GM19043 (cell line): ENCODE data around the gene CTTN.

ENCODE experiments used
- ATAC-seq: cut with Tn5 transposase; IDR thresholded peaks from one replicate; pipeline ENCODE4 v1.9.1; 2021; ENCODE audit warnings: low read depth; ENCODE audit not compliant: unreplicated experiment

Gene CTTN

DNA sequence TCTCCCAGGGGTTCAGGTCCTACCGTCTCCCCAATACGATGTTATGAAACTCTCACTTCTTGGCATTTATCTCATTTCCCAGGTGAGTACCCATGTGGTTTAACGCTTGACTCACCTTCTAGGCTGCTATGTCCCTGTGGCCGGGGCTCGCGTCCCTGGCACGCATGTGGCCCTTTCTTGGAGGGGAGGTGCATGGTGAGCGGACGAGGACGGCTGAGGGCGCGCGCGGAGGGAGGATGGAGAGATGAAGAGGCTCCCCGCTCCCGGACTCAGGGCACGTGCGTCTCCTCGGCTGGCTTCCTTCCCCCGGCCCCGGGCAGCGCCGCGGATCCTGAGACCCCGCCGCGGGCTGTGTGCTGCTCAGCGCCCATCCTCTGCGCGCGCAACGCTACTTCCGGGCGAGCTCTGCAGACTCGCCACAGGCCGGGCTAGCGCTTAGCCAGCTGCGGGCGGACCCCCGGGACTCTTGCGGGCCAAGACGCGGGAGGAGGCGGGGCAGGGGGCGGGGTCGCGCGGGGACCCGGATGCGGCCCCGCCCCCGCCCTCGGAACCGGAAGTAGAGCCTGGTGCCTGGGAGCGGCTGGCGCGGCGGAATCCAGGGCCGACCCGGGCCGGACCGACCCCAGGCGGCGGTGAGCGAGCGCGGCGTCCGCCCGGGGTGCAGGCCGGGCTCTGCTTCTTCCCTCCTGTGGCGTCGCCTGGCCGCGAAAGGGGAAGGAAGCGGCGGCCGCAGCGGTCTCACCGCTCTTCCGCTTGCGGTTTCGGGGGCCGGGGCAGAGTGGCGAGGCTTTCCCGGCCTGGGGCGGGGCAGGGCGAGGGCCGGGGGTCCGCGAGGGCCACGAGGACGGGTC, at the start of gene CTTN:
CTTN (plus strand) TSS at position 547 of the 851 bp plus-strand sequence. CDS start 8,769 bp downstream, outside the sequence.
- no peak for ATAC-seq

DNA sequence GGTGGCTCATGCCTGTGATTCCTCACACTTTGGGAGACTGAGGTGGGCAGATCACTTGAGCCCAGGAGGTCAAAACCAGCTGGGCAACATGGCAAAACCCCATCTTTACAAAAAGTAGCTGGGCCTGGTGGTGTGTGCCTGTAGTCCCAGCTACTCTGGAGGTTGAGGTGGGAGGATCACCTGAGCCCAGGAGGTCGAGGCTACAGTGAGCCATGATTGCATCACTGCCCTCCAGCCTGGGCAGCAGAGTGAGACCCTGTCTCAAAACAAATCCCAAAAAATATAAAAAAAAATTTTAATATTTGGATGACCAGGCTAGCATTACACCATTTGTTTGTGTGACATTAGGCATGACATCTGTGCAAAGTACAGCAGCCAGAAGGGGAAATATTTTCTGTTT, 49.7 kb upstream of the CTTN start:
- ATAC-seq = no peak

DNA sequence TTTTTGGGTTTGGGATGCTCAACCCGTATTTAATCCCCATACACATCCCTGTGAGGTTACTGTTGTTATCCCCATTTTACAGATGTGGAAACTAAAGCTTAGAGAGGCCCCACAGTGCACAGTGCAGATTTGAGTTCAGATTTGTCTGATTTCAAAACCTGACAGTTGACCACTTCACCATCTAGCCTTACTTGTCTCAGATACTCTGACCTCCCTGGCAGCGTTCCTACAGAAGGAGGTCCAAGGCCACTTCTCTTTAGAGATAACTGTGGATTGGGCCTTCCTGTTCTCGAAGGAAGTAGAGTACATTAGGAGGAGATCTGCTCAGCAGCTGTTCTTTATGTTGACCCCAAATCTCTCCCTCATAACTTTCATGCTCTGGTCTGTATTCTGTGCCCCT, 46.7 kb upstream of the CTTN start:
- no peak for ATAC-seq

DNA sequence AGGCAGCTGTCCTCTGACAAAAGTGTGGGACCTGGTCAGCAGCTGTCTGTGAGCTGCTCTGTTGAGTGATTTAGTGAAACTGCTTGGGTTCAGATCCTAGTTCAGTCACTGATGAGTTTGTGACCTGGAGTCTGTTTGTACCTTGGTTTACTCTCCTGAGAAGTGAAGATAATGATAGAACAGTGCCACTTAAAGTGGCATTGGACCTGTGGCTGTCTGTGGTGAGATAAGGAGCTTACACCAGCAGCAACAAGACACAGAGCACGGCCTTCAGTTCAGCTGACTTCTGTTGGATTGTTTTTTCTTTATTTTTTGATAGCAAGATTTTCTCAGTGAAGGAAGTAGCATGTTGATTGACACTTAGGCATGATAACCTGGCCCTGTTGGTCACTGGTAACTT, 46.2 kb upstream of the CTTN start:
- no peak for ATAC-seq

DNA sequence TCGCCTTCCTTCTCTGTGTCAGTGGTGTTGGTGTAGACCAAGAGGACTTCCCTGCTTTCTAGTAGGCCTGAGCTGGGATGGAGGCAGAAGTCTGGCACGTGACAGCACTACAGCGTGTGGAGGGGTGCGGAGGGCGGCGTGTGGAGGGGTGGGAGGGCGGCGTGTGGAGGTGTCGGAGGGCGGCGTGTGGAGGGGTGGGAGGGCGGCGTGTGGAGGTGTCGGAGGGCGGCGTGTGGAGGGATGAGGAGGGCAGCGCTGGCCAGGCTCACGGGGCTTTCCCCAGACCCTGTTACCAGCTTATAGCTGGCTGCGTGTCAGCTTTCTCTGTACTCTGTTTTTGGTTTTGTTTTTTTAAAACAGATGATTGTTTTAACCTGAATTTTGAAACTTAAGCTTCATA, 45.7 kb upstream of the CTTN start:
- ATAC-seq = no peak

DNA sequence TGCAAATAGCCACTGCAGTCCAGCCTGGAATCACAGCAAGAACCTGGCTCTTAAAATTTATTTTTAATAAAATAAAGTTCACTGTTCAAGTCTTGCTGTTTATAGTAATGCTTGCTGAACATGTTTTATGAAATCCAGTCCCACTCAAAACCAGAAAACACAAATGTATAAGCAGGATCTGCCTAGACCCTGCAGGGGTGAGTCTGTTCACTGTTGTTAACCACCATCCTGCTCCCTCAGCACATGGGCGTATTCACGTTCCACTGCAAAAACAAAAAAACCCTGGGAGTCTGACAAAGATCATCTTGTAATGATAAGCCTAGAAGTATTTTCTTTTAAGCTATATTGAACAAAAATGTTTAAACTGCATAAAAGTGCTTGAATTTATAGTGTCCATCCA, 45.0 kb upstream of the CTTN start:
- ATAC-seq = no peak

DNA sequence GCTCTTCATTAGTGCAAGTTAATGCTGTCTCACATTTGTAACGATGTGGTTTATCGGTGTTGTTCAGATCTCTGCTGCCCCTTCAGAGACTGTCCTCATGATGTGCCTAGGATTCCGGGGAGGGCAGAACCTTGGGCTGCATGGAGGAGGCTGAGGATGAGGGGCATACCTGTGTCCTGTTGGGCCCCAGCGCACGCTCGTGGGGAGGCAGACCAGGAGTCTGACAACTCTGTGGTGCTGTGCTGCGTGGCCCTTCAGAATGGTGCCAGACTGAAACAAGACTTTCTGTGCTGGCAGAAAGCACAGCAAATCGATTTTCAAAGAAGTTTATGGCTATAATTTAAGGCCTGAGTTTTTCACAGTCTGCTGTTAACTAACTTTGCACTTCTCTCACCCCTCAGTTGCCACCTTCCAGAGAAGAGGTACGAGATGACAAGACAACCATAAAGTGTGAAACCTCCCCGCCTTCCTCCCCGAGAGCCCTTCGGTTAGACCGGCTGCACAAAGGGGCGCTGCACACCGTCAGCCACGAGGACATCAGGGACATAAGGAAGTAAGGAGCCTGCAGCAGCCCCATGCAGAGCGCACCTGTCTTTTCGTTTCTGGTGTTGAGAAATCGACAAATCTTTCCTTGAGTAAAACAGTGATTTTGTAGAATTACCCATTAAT, 44.3 kb upstream of the CTTN start:
- no peak for ATAC-seq

DNA sequence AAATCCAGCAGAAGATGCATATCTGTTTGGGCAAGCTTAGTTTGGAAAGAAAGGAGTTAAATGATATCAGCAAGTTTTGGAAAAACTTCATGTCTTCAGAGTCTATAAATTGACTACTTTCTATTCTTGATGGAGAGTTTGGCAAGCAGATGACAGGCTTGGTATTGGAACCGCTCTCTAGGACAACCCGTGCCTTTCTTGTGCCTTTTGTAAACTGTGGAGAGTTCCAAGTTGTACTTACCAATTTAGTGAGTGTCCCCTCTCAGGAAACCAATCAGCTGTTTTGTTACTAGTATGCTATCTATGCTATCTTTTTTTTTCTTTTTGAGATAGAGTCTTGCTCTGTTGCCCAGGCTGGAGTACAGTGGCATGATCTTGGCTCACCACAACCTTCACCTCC, 43.7 kb upstream of the CTTN start:
- ATAC-seq = no peak

DNA sequence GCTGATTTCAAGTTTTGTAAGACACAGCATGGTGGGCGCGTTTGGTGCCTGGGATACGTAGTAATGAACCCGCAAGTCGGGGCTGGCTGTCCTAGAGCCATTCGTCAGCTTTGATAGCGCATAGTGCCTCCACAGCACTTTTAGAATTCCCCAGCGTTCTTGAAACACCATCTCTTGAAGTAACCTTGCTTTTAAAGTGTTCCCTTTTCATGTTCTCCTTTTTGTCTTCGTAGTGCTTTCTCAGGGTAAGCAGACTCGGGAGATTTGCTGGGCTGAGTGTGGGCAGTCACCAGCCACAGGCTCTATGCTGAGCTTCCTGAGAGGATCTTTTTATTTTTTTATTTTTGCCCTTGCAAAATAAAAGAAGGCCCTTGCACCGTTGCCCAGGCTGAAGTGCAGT, 39.6 kb upstream of the CTTN start:
- no peak for ATAC-seq

DNA sequence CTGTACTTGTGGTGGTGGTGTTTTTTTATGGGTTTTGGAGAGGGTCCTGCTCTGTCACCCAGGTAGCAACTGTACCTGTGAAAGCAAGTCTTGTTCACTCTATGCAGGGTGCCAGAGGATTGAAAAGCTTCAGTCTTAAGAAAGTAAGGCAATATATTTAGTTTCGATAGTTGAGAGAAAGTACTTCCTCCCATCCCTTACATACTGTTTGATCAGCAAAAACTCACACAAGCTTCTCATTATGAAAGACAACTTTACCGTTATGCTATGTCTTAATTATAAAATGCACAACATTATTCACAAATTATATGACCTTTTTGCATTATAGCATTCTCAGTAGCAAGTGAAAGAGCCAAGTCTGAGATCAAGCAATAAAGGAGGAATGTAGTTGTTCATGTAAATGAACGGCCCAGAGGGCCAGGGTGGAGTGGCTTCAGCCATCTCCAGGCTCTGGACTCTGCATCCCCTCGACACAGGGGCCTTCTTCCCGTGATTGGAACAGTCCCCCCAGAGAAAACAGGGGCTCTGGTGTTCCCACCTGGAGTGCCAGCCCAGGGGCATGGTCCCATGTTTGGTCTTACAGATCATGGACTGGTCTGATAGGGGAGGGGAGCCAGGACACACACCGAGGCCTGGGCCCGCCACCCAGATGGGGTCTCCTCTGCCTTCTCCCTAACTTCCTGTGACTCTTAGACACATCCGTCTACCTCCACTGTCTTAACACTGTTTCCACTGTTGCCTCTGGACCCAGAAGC, 38.7 kb upstream of the CTTN start:
- no peak for ATAC-seq

DNA sequence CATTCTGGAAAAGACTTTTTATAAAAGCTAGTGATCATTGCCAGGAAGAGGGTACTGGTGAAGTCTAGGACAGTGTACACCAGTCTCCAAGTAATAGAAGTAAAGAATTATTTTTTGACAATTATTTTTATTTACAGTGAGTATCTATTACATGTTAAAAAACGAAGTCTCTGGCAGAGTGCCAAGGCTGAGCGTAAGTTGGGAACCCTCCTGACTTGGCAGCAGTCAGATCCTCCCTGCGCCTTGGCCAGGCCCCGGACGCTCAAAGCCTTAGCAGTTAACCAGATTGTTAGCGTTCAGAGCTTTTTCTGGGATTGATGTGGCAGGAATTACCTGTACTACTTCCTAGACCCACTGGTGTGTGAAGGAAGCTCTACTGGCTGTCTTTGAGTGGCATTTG, 38.1 kb upstream of the CTTN start:
- no peak for ATAC-seq

DNA sequence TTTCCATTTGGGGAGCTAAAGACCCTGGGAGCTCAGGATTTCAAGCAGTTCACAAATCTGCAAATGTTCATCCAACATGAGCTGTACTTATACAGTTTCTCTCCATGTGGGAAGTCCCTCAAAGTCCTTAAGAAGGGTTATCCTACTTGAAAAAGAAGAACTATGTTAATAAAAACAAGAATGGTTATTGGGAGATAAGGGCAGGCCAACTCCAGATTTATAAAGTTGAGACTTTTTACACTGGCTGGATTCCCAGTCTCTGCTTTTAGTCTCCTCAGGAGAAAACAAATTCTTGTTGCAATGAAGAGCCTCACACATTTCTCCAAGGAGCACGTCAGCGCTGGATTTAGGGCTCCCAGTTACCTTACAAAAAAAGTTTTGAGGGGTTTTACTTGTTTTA, 34.2 kb upstream of the CTTN start:
- no peak for ATAC-seq

DNA sequence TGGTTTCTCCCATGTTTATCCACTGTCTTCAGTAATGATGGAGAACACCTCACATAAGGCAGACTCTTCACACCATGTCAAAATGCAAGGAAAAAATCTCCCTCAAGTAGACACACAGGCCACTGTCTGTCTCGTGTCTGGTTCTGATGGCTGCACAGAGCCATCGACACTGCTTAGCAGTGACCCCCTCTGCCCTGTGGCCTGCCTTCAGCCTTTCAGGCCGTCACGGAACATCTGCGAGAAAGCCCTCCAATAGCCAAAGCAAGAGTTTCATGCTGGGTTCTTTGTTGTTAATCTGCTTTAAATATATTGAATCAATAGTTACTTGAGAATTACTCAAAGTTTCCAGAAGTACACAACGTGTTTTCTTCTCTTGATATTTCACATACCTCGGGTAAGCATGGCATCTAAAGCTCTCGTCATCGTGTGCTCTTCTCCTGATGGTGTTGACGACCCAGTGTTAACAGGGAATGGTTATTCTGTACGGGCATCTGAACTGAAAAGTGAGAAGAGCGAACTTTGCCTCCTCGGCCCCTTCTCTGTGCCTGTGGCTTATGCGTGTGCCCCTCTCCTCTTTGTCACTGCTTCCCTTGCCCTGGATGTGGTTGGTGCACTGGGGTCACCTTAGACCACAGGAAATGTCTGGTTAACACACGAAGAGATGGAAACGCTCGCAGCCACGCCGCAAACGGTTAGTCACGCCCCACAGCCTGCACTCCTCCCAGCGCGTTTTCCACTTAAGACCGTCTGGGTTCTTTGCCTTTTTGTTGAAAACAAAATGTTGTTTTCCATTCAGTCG, 33.4 kb upstream of the CTTN start:
- ATAC-seq = no peak

DNA sequence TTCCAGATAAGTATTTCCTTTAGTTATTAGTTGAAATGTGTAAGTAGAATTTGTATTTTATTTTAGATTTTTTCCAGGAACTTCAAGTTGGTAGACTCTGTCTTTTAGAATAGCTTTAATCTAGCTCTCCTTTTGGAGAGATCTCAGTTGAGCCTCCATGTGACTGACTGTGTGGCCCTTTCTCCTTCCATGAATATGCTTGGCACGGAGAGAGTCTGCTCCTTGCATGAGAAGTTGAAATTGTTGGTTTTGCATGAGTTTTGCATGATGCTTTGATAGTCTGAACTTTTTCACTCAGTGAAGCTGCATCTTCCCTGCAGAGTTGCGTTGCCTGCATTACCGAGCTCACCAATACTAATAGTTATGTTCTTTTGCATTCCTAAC, 32.8 kb upstream of the CTTN start:
- no peak for ATAC-seq

DNA sequence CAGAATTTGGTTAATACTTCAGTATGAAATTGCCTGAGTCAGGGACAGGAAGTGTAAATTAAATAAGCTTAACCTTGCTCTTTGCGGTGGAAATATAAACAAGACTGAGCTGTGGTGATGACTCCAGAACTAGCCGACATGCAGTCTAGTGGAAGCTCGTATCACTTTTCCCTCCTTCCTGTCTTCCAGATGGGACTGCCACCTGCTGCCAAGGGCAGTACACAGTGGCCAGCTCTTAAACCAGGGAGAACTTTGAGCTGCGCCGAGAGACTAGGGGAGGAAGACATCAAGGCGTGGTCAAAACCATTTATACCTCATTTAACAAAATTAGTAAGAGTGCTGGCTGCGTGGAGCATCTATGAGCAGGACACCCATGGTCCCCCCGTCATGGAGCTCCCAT, 31.3 kb upstream of the CTTN start:
- no peak for ATAC-seq

DNA sequence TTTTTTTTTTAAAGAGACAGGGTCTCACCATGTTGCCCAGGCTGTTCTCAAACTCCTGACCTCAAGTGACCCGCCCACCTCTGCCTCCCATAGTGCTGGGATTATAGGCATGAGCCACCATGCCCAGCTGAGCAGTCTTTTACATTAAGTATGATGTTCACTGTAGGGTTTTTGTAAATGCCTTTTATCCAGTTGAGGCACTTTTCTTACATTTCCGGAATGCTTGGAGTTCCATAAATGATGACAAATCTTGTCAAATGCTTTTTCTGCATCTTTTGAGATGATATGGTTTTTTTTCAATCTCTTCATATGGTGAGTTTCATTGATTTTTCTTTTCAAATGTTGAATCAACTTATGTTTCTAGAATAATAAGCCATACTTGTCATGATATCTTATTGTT, 29.4 kb upstream of the CTTN start:
- ATAC-seq = no peak

DNA sequence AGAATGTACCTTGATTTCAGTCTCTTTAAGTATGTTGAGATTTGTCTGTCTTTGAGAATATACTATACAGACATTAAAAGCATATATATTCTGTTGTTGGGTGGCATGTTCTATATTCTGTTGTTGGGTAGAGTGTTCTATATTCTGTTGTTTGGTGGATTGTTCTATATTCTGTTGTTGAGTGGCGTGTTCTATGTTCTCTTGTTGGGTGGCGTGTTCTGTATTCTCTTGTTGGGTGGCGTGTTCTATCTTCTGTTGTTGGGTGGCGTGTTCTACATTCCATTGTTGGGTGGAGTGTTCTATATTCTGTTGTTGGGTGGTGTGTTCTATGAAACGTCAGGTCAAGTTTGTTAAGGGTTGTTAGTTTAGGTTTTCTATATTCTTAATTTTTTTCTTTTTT, 27.1 kb upstream of the CTTN start:
- no peak for ATAC-seq

DNA sequence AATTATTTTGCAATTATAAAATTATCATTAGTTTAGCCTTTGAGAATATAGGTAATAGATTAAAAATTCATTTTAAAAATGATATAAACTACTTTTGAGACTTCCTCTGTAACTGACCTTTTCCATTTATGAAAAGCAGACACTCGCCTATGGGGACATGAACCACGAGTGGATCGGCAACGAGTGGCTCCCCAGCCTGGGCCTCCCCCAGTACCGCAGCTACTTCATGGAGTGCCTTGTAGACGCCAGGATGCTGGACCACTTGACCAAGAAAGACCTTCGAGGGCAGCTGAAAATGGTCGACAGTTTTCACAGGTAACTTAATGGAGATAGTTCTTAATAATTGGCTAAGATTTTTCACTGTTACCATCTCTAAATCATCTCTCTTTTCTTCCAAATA, 26.3 kb upstream of the CTTN start:
- ATAC-seq = no peak

DNA sequence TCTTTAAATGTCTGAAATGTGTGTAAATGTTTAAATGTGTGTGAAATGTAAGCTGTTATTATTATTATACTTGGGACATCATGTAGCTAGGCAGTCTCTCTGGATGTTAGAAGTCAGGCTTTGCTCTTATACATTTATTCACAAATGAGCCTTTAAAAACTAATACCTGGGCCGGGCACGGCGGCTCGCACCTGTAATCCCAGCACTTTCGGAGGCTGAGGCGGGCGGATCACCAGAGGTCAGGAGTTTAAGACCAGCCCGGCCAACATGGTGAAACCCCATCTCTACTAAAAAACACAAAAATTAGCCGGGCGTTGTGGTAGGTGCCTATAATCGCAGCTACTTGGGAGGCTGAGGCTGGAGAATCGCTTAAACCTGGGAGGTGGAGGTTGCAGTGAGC, 21.7 kb upstream of the CTTN start:
- ATAC-seq = no peak

DNA sequence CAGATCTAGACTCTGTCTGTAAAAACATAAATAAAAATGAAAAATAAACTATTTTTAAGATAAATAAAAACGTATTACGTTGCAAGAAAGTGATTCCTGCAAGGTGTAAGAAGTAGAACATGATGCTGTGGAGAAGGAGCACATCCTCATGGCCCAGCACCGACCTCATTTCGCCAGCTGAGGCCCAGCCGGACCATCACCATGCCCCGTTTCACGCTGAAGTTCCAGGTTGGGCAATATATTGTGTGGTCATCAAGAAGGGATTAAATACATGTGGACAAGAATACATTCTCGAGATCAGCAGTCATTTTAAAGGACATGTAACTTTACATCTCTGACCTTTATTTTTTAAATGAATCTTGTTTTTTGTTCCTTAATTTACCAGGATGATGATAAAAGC, 20.7 kb upstream of the CTTN start:
- no peak for ATAC-seq
